AG08395 (cell line): Measurements from ENCODE around the gene NEK6.
"Not testable (repeated sequence)": the region's sequence is repeated elsewhere in the genome, so short reads cannot be mapped to it uniquely, and the experiment has no call there.

Source experiments
- DNase-seq: peaks from one replicate; pipeline ENCODE4 v3.0.0; 2012; ENCODE audit warnings: mixed read lengths, low spot score

NEK6 gene

GRCh38 chr9:124228516-124228915 is 29.2 kb upstream of the NEK6 start:
- DNase-seq = no peak

GRCh38 chr9:124231095-124231737 is 26.5 kb upstream of the NEK6 start:
- DNase-seq = no peak

- no peak for DNase-seq
Measured at GRCh38 chr9:124238546-124239140, 19.1 kb upstream of the NEK6 start.

GRCh38 chr9:124239249-124240073 is 18.3 kb upstream of the NEK6 start:
- DNase-seq = no peak

- peak; percentile 44 for DNase-seq
Measured at GRCh38 chr9:124242331-124243194, 15.2 kb upstream of the NEK6 start.

GRCh38 chr9:124247393-124247792 is 10.4 kb upstream of the NEK6 start:
- DNase-seq = not testable (repeated sequence)

- no peak for DNase-seq
Measured at GRCh38 chr9:124248066-124248465, 9.7 kb upstream of the NEK6 start.

GRCh38 chr9:124248960-124249359 is 8.8 kb upstream of the NEK6 start:
- DNase-seq = no peak

DNA sequence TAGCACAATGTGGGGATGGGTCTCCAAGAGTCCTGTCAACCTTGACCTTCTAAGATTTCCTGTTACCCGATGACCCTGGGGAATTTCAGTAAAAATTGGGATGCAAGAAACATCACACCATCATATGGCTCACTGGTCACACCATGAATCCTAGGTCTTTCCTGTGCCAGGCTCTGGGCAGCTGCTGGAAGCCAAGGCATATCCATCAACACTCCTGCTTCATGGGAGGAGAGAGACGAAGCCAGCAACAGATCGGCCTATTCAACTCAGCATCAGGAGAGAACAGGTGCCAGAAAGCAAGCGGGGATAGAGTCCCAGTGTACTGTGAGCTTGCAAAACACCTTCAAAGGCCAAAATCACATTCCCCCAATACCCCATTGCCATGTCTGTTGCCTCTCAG is 6.5 kb upstream of the NEK6 start:
- no peak for DNase-seq

- peak; percentile 29 for DNase-seq
Measured at GRCh38 chr9:124251605-124252378, 6.0 kb upstream of the NEK6 start.

DNA sequence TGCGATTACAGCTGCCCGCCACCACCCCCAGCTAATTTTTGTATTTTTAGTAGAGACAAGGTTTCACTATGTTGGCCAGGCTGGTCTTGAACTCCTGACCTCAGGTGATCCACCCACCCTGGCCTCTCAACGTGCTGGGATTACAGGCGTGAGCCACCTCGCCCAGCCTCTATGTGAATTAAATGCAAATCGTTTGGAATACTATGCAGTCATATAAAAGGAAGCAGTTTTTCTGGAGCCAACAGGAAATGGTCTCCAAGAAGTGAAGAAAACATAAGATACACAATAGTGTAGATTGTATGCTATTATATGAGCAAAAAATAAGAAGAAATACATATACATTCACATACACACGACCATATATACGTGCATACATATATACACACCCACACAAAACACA is 4.9 kb upstream of the NEK6 start:
- not testable (repeated sequence) for DNase-seq

DNA sequence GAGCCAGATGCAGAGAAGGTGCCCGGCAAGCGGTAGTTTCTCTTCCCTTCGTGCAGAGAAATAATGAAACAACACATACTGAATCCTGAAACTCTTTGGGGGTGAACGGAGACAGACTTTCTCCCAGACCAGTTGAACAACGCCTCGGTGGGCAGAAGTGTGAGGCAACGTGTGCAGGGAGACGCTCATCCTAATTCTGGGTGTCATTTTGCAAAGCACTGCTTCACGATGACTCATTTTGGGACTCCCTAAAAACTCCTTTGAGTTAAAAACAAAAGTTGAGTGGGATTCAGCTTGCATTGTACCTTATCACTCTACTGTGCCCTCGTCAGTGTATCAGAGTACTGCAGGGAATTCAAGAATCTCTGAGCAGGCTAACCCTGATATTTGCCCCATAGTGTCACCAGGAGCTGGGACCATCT is 3.5 kb upstream of the NEK6 start:
- no peak for DNase-seq

- no peak for DNase-seq
Measured at GRCh38 chr9:124255222-124255621, 2.5 kb upstream of the NEK6 start.

GRCh38 chr9:124256517-124257069 is 1.2 kb upstream of the NEK6 start:
- peak; percentile 88 for DNase-seq

- no peak for DNase-seq
Measured at GRCh38 chr9:124257070-124257843, 492 bp upstream of the NEK6 start.

GRCh38 chr9:124258607-124259157 is 933 bp downstream of the NEK6 start:
- DNase-seq = no peak

DNA sequence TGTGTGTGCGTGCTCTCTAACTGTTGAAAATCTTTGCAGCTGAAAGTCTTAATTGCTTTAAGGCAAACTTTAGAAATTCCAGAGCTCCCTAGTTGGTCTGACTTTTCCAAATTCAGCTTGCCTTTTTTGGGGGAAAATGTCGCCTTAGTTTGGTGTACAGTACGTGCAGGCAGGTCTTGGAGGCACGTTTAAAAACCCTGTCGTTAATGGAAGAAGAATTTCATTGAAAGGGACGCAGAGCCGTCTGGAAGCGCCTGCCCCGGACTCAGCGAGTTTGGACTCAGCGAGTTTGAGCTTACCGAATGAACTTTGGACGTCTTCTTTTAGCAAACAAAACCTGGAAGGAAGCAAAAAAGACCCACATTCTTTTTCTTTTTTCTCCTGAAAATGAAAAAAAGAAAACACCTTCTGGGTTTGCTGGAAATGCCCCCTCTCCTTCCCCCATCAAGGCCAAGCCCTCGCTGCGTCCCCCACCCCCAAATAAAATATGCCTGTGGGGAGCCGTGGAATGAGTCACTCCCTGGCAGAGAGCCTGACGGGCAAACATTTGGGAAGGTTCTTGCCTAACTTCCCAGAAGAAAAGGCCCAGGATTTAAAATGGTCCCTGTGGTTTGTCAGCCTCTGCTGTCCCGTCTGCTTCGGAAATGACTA is 1.5 kb downstream of the NEK6 start:
- DNase-seq = peak; percentile 78

DNA sequence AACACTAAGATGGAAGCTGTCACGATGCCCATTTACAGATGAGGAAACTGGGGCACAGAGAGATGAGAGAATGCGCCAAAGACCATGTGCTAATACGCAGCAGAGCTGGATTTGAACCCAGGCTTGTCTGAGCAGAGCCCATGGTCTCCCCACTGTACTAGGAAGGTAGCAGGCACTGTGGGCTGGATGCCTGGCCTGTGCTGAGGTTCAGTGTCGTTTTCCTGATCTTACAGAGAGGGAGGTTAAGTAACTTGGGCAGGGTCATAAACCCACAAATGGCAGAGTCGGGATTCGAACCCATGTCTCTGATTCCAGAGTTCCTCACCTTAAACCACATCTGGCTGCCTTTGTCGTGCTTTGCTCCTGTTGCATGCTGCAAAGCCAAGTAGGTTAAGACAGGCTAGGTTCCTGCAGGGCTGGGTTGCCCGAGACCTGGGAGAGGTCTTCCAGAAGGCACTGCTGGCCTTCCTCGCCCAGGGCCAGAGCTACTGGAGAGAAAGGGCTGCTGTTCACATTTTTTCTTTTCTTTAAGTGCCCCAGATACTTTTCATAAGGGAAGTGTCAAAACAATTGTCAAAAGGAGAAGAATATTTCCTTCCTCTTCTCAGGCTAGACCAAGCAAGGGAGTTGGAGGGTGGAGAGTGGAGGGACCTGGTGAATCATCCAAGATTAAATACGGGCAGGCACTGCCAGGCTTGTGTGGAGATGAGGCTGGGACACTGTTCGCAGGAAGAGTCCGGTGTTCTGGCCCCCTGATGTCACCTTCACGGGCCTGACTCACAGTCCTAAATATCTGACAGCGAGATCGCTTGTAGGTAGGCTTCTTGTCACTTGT is 3.2 kb downstream of the NEK6 start:
- DNase-seq = peak; percentile 60
